Measurements from ENCODE around the gene CD177.

GRCh38 chr19:43310221-43310620, 43.3 kb upstream of the CD177 start:
- TF ChIP-seq POLR2A (IDR thresholded peaks at IDR 0.05) (no peak), POLR2AphosphoS5 (IDR thresholded peaks at IDR 0.05) (no peak)
